ENCODE results near the gene GPR141.

- TF ChIP-seq TAF1 (IDR thresholded peaks at IDR 0.05; ENCODE audit: borderline replicate concordance, low read depth, low read length) (no peak), POLR2AphosphoS5 (IDR thresholded peaks at IDR 0.05; ENCODE audit: low read depth, low read length) (no peak), POLR2A (IDR thresholded peaks at IDR 0.05; ENCODE audit: low read depth, low read length) (no peak)
Measured at GRCh38 chr7:37775921-37776320, 92.4 kb downstream of the GPR141 start.
